22Rv1 (cell line): ENCODE data around the gene CCDC92.

Experiments
- ZFX ChIP-seq: fragments of 450-650 bp; IDR thresholded peaks from 2 replicates; pipeline ENCODE4 v1.6.1; 2017; ENCODE audit warnings: antibody characterized with exemption, borderline replicate concordance
- TF ChIP-seq, protein P1 (sequence below): fragments of 450-650 bp; IDR thresholded peaks from 2 replicates; pipeline ENCODE4 v1.5.1; 2017; ENCODE audit warnings: mild to moderate bottlenecking

- TF ChIP-seq, protein P1, sequence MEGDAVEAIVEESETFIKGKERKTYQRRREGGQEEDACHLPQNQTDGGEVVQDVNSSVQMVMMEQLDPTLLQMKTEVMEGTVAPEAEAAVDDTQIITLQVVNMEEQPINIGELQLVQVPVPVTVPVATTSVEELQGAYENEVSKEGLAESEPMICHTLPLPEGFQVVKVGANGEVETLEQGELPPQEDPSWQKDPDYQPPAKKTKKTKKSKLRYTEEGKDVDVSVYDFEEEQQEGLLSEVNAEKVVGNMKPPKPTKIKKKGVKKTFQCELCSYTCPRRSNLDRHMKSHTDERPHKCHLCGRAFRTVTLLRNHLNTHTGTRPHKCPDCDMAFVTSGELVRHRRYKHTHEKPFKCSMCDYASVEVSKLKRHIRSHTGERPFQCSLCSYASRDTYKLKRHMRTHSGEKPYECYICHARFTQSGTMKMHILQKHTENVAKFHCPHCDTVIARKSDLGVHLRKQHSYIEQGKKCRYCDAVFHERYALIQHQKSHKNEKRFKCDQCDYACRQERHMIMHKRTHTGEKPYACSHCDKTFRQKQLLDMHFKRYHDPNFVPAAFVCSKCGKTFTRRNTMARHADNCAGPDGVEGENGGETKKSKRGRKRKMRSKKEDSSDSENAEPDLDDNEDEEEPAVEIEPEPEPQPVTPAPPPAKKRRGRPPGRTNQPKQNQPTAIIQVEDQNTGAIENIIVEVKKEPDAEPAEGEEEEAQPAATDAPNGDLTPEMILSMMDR, result no peak
- TF ChIP-seq ZFX, result no peak
These were observed 31.6 kb downstream of the CCDC92 start for GRCh38 chr12:123941000-123941399.
